HuH-7 (cell line): ENCODE data around the gene KAZN.
"Not testable (repeated sequence)": the region's sequence is repeated elsewhere in the genome, so short reads cannot be mapped to it uniquely, and the experiment has no call there.

Source experiments
- DNase-seq: peaks from one replicate; pipeline ENCODE4 v3.0.0; 2011; ENCODE audit warnings: low spot score

The KAZN gene

DNA sequence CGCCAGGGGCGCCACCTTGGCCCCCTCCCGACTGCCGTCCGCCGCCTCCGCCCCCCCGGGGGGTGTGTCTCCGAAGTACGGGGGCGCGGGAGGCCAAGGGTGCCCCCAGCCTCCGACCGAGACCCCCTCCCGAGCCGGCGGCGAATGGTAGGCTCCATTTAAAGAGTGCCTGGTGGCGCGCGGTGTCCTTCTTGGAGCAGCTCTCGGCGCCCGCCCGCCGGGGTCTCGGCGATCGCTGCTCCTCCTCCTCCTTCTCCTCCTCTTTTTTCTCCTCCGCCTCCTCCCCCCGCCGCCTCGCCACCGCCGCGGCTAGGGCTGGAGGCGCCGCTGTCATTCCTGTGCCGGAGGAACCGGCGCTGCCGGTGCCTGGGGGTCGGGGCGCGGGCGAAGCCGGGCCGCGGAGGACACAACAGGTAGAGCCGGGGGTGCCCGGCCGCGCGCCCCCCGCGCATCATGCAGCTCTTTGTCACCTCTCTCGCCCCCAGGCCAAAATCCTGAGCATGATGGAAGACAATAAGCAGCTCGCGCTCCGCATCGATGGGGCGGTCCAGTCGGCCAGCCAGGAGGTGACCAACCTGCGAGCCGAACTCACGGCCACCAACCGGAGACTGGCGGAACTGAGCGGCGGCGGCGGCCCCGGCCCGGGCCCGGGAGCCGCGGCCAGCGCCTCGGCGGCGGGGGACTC is at the start of gene KAZN:
TSS of gene KAZN (plus strand) at position 188 of the 685 bp plus-strand sequence.
- no peak for DNase-seq

DNA sequence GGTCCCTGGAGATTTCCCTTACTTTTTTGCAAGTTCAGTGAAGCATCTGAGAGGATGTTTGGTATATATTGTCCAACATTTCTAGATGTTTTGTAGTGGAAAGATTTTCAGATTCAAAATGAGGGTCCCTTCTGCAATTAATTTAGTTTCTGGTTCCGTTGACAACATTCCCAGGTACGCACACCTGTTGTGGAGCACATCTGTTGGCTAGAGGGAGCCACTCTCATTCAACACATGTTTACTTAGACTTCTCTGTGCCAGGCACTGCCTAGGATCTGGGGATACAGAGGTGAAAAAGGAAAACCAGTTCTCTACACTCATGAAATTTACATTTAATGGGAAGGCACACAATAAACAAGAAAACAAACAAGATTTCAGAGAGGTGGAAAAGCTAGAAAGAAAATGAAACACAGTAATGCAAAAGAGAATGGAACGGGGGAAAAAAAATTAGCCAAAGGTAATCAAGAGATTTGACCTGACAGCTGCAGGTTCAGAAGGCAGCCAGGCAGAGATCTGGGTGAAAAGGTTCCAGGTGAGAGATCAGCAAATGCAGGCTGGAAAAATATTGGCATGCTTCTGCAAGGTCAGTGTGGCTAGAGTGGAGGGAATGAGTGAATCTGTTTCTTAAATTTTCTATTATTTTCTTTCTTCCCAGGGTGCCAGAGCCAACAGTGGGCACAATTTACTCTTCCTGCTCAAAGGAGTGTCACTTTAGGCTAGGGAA is 48.4 kb upstream of the KAZN start:
- DNase-seq: no peak

DNA sequence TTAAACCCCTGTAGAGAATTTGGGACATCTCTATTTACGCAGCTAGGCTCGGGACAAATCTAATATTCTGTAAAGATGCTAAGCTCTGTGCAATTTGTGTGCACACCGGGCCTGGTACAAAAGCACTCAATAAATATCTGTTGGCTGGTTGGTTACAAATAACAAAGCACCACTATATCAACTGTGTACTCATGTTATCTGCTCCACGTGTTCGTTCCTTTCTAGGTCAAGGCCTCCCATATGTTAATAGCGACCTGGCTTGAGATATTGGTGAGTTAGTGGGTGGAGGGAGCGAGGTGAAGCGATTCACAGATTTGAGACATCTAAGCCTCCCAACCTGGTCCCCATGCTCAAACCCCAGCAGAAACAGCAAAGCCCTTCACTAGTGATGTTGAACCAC is 47.1 kb upstream of the KAZN start:
- DNase-seq: no peak

DNA sequence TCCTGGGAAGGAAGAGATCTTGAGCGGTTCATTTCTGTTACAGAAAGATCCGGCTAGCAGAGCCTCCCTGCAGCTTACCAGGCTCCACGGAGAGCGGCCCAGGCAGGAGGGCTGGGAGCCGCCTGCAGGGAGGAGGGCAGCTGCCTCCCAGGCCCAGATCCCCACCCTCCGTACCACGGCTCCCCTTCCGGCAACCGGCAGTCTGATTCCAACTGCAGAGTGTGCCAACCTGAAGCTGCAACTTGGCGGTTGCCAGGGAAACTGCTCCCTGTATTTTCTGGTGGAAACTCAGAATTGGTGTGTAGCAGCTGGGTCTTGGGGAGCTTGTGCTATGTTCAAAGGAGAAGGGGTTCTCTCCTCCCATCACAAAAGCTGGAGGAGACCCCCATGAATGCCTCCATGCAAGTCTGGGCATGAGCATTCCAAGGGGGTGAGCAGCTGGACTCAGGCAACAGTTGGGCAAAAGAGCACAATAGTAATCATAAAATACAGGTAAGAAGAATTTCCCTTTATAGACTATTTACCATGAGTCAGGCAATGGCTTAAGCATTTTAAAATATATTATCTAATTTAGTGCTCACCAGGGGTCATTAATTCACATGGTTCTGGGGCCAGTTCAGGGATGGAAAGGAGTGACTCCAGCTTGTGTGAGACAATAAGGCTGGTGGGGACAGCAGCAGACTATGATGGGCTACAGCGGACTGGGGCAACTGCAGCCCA is 46.1 kb upstream of the KAZN start:
- DNase-seq: no peak

DNA sequence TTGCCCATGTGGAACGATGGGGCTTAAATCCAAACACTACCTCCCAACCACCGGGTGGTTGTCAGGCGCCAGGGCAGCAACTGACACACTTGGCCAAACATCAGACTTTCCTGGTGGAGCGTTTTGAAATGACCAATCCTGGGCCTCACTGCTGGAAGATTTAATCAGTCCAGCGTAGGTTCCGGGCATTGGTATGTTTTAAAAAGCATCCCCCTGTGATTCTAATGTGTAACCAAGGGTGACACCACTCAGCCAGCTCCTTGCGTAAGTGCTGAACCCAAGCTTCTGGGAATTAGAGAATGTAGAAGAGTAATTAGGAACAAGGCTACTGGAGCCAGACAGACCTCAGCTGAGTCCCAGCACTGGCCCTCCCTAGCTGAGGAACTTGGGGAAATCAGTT is 44.8 kb upstream of the KAZN start:
- DNase-seq: no peak

DNA sequence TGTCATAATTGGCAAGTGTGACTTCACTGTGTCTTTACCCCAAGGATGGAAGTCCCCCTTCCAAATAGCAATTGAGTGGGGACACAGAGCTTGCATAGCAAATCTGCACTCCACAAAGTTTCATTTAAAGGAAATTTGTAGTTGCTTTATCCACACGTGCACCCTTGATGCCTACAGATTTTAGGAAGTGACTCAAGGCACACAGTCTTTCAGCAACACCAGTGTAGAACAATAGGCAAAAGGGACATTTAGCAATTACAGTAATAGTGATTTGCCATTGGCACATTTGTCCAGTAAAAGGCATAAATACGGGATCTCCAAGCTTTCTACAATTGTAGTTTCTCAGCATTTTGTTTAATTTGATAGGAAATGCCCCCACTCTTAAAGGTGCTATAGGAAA is 43.4 kb upstream of the KAZN start:
- no peak for DNase-seq

DNA sequence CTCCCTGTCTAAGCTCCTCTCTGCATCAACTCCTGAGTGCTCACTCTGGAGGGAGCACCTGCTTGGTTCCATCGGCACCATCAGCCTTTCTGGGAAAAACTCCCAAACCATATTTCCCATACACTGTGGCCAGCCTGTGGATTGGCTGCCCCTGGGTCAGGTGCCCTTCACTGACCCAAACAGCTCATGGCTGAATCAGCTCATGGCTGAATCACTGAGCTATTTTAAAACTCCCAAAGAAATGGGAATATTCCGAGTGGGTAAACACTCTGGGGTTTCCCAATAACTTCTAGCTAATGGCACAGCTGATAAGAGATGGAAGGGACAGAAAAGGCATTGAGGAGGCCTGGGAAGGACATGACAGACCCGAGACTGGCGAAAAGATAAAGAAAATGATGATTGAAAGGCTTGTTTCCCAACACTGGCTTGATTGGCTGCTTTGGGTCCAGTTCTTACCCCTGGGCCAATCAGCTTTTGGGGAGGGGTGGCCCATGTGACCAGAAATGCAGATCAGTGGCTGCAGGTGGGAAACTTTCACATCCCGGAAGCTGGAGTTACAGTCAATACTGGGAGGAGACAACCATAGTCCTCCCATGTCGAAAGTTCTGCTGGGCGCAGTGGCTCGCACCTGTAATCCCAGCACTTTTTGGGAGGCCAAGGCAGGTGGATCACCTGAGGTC is 37.3 kb upstream of the KAZN start:
- no peak for DNase-seq

DNA sequence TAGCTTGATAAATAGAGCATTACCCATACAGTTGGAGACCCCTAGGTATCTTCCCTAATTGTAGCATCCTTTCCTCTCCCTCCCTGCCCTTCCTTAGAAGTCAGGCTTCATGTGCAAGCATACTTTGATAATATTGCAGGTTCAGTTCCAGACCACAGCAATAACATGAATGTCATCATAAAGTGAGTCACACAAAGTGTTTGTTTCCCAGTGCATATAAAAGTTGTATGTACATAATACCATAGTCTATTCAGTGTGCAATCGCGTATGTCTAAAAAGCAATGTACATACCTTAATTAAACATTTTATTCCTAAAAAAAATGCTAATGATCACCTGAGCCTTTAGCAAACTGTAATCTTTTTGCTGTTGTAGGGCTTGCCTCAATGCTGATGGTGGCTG is 33.4 kb upstream of the KAZN start:
- no peak for DNase-seq

DNA sequence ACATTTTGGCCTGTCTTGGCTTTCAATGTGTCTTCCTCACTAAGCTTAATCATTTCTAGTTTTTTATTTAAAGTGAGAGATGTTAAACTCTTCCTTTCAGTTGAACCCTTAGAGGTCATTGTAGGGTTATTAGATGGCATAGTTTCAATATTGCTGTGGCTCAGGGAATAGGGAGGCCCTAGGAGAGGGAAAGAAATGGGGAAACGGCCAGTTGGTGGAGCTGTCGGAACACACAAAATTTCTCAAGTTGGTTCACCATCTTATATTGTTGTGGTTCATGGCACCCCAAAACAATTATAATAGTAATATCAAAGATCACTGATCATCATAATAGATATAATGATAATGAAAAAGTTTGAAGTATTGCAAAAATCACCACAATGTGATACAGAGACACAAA is 31.4 kb upstream of the KAZN start:
- no peak for DNase-seq

DNA sequence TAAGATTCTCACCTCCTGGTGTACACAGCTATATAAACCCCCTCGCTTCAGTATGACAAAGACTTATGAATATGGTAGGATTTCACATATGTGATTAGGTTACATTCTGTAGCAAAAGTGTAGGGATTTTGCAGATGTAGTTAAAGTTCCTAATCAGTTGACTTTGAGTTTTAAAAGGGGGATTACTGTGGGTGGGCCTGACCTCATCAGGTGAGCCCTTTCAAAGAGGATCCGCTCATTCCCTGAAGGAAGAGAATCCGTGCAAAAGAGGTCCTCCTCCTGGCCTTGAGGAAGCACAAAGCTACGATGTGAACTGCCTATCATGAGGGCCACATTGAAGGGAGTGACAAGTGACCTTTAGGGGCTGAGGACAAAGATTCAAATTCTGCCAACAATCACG is 30.6 kb upstream of the KAZN start:
- no peak for DNase-seq

DNA sequence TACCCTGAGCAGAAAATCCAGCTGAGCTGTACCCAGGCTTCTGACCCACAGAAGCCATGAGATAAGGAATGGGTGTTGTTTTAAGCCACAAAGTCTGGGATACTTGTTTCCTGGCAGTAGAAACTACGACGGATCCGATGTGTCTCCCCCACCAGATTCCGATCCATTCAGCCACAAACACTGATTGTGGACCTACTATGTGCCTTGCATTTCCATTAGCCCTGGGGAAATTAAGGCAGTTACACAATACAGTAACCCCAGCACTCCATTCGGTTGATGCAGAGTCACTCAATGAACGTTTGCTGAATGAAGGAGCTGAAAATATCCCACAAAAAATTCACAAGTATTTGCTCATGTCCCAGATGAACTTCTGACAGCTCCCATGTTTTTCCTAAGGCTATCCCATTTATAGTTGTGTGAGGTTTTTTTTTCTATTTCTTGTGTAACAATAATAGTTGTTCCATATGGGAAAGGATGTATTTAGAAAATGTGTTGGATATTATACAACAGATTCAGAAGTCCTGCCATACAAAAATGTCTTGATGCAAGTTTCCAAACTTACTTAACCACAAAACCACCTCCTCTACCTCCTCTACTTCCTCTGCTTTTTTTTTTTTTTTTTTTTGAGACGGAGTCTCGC is 29.6 kb upstream of the KAZN start:
- no peak for DNase-seq

DNA sequence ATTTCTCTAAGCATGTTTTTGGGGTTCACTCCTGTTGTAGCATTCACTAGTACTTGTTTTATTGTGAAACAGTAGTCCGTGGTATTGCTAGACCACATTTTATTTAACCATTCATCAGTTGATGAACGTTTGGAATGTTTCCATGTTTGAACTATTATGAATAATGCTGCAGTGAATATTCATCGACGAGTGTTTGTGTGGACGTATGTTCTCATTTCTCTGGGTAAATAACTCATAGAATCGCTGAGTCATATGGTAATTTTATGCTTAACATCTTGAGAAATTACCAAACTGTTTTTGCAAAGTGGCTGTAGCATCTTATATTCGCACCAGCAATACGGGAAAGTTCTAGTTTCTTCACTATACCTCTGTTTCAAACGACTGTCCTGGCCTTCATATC is 28.0 kb upstream of the KAZN start:
- no peak for DNase-seq

DNA sequence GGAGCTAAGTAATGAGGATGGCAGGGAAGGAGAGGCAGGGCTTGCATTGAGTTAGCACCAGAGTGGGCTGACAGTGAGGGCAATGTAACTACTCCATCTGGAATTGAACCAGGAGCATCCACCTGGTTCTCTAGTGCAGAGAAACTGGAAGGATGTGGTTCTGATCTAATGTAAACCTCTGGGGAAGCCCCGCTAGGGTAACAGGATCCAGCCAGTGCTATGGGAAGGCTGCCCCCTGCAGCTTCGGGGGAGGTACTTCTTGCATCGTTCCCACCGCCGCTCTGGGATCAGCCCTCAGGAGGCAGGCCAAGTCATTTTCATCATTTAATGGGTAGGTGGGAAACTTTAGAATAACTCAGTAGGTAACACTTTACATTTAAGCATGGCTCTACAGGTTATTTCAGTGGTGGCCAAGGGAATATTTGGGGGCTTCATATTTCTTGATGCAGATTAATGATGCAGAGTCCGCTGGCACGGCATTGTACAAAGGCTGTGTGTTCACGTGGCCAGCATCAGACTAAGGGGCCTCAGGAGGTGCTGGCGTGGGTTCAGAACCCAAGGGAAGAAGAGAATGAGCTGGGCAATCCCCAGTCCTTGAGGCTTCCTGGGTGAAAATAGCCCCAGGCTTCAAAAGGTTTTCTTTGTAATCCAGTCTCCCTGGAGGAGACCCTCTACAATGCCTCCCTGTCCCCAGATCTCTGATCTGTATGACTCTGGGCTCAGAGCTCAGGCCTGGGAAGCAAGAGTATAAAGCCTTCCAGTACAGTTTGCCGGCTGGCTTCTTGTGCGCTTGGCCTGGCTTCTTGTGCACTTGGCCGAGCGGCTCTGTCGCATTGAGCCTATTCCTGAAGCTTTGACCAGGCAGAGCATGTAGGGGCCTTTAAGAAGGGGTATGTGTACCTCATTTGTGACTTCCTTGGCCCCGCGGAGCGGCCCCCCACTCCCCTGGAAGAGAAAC is 26.4 kb upstream of the KAZN start:
- peak; percentile 10 for DNase-seq

DNA sequence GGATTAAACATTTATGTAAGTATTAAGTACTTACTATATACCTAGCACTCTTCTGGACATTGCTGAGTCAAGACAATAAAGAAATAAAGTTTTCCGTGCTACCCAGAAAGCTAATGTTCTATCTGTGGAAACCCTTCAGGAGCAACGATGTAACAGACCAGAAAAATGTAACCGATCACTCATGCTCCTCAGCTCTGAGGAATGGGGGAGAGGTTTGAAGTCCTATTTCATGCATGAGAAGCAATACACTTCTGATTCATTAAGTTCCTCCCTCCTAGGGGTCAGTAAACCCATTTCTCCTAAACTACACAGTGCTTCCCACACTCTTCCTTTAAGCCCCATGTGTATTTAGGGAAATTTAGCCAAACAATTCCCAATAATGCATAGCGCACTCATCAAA is 25.6 kb upstream of the KAZN start:
- DNase-seq: no peak

DNA sequence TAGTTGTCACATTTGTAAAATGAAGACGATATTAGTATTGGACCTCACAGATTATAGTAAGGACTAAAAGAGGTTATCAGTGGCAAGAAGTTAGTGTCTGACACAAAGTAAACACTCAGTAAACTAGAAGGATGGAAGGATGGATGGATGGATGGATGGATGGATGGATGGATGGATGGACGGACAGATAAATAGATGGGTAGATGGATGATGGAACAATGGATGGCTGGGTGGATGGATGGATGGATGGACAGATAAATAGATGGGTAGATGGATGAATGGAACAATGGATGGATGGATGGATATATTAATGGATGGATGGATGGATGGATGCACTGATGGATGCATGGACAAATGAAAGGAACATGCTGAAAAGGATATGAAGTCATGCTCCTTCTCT is 22.3 kb upstream of the KAZN start:
- no peak for DNase-seq

DNA sequence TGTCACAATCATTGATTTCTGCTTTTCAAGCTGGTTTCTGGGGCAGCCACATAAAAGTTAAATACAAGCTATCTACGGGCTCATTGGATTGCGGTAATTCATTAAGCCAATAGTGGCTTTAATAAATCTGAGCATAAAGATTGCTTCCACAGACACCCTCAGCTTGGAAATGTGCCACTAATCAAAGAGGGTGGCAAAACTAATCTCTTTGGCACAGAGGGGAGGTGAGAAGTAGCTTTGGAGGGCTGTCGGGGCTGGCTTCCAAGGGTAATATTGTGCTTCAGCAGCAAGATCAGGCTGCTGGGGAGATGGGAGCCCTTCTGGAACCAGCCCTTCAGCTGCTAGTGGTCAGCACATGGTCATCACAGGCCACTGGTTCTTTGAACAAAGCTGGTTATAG is 21.2 kb upstream of the KAZN start:
- DNase-seq: no peak

DNA sequence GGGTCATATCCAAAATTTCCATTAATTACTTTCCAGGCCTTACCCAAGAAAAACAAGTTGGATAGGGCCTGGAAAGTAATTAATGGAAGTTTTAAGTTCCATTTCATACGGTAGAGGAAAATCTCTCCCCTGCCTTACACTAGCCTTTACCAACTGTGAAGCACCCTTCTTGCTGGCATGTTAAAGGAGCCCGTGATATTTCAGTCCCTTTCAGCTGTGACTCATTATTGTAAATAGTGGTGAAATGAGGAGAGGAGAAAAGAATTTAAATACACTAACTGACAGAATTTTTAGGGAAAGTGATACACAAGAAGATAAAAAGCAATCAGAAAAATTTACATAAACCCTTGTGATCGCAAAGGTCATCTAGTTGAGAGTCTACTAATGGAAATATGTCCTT is 20.3 kb upstream of the KAZN start:
- no peak for DNase-seq

DNA sequence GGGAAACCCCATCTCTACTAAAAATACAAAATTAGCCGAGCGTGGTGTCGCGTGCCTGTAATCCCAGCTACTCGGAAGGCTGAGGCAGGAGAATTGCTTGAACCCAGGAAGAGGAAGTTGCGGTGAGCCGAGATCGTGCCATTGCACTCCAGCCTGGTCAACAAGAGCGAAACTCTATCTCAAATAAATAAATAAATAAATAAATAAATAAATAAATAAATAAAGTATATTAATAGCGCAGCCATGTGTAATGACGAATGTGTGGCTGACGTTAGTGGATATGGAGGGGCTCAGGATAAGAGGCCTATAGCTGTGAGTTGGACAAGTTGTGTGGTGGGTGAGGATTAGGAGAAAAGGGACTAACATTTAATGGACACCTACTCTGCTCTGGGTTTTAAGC is 18.2 kb upstream of the KAZN start:
- not testable (repeated sequence) for DNase-seq

DNA sequence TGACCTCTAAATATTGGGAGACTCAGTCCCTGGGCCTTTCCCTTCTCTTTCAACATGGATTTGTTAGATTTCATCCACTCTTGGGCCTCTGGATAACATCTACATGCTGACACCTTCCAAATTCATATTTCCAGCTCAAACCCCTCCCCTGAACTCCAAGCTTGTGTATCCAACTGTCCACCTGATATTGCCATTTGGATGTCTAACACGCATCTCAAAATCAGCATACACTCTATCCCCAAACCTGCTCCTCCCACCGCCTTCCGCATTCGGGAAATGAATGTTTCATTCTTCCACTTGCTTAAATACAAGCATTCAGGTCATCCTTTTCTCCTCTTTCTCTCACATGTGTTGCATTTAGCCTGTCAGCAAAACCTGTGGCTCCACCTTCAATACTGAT is 17.5 kb upstream of the KAZN start:
- DNase-seq: no peak

DNA sequence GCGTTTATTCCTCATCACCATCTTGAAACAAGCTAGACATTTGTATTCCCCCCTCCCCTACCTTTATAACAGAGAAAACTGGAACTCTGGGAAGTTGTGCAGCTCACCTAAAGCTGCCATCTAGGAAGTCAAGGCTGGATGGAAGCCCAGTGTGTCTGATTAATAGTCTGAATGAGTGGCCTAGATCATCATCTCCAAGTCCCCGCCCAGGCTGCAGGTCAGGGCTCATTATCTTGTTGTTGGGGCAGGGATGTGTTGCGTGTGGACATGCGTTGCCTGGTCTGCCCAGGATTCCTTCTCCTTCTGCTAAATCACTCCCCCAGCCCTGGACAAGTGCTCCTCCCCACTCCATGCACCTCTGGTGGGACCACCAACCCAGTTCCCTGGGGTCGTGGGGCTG is 14.7 kb upstream of the KAZN start:
- DNase-seq: no peak

DNA sequence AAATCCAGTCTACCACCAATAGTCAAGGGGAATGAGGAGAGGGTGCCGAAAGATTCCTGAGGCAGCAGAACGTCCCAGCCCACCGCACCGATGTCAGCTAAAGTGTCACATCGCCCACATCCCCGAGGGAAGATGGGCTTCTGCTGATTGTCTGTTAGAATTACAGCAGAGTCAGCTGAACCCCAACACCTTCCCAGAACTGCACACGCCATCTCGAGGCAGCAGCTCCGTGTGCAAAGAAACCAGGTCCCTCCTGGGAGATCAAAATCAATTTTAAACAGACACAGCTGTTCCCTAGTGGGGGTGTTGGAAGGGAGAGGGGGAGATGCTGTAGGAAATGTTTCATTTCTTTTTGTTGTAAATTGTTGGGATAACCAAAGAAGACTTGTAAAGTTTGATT is 12.8 kb upstream of the KAZN start:
- no peak for DNase-seq
